GM19035 (cell line): ENCODE data around the gene TP53.
"Not testable (repeated sequence)": the region's sequence is repeated elsewhere in the genome, so short reads cannot be mapped to it uniquely, and the experiment has no call there.

ENCODE experiments used
- ATAC-seq: cut with Tn5 transposase; IDR thresholded peaks from one replicate; pipeline ENCODE4 v1.9.1; 2021; ENCODE audit not compliant: unreplicated experiment

TP53 gene

GRCh38 chr17:7676533-7676932, 10.8 kb downstream of the TP53 start:
- no peak for ATAC-seq

GRCh38 chr17:7674934-7675333, 12.4 kb downstream of the TP53 start:
- ATAC-seq: no peak

- ATAC-seq: no peak
Observed at GRCh38 chr17:7673239-7673638, 14.1 kb downstream of the TP53 start.

- ATAC-seq: no peak
Observed at GRCh38 chr17:7668482-7668881, 18.8 kb downstream of the TP53 start.

GRCh38 chr17:7667656-7668406, 19.5 kb downstream of the TP53 start:
- no peak for ATAC-seq

GRCh38 chr17:7656958-7657609, 30.2 kb downstream of the TP53 start:
- ATAC-seq: no peak

- ATAC-seq: no peak
Observed at GRCh38 chr17:7655541-7655840, 31.8 kb downstream of the TP53 start.

- no peak for ATAC-seq
Observed at GRCh38 chr17:7654832-7655540, 32.3 kb downstream of the TP53 start.

GRCh38 chr17:7652388-7653356, 34.6 kb downstream of the TP53 start:
- no peak for ATAC-seq

- ATAC-seq: no peak
Observed at GRCh38 chr17:7651665-7652387, 35.5 kb downstream of the TP53 start.

- no peak for ATAC-seq
Observed at GRCh38 chr17:7651097-7651664, 36.1 kb downstream of the TP53 start.

GRCh38 chr17:7650509-7651096, 36.7 kb downstream of the TP53 start, which contains the start of gene ATP1B2:
TSS of gene ATP1B2 (plus strand) at chr17:7650926. CDS start at chr17:7651519, 593 bp downstream.
- ATAC-seq: no peak

- ATAC-seq: no peak
Observed at GRCh38 chr17:7647018-7647417, 40.3 kb downstream of the TP53 start.

GRCh38 chr17:7646457-7646856, 40.8 kb downstream of the TP53 start:
- no peak for ATAC-seq

GRCh38 chr17:7644775-7645174, 42.5 kb downstream of the TP53 start:
- no peak for ATAC-seq

- not testable (repeated sequence) for ATAC-seq
Observed at GRCh38 chr17:7641635-7642034, 45.7 kb downstream of the TP53 start.

- ATAC-seq: no peak
Observed at GRCh38 chr17:7640783-7641182, 46.5 kb downstream of the TP53 start.

- no peak for ATAC-seq
Observed at GRCh38 chr17:7636163-7636562, 51.1 kb downstream of the TP53 start.

- no peak for ATAC-seq
Observed at GRCh38 chr17:7634384-7634783, 52.9 kb downstream of the TP53 start.

- ATAC-seq: no peak
Observed at GRCh38 chr17:7633093-7633492, 54.2 kb downstream of the TP53 start.
